AG09319 (cell line): ENCODE measurements around the gene RAP2A.

Experiments
- DNase-seq: peaks from one replicate; pipeline ENCODE4 v3.0.0-alpha.2; 2010; ENCODE audit warnings: low read depth; ENCODE audit errors: extremely low read depth
- TF ChIP-seq, protein P1 (sequence below): IDR thresholded peaks from 2 replicates; pipeline ENCODE4 v1.5.1; 2011; ENCODE audit warnings: low read depth, mild to moderate bottlenecking, inconsistent platforms, low read length, moderate library complexity

RAP2A gene

GRCh38 chr13:97502706-97503105 is 68.7 kb downstream of the RAP2A start:
- TF ChIP-seq, protein P1, sequence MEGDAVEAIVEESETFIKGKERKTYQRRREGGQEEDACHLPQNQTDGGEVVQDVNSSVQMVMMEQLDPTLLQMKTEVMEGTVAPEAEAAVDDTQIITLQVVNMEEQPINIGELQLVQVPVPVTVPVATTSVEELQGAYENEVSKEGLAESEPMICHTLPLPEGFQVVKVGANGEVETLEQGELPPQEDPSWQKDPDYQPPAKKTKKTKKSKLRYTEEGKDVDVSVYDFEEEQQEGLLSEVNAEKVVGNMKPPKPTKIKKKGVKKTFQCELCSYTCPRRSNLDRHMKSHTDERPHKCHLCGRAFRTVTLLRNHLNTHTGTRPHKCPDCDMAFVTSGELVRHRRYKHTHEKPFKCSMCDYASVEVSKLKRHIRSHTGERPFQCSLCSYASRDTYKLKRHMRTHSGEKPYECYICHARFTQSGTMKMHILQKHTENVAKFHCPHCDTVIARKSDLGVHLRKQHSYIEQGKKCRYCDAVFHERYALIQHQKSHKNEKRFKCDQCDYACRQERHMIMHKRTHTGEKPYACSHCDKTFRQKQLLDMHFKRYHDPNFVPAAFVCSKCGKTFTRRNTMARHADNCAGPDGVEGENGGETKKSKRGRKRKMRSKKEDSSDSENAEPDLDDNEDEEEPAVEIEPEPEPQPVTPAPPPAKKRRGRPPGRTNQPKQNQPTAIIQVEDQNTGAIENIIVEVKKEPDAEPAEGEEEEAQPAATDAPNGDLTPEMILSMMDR: no peak
- DNase-seq: no peak

GRCh38 chr13:97505017-97505416 is 71.0 kb downstream of the RAP2A start:
- TF ChIP-seq, protein P1: no peak
- DNase-seq: no peak

DNA sequence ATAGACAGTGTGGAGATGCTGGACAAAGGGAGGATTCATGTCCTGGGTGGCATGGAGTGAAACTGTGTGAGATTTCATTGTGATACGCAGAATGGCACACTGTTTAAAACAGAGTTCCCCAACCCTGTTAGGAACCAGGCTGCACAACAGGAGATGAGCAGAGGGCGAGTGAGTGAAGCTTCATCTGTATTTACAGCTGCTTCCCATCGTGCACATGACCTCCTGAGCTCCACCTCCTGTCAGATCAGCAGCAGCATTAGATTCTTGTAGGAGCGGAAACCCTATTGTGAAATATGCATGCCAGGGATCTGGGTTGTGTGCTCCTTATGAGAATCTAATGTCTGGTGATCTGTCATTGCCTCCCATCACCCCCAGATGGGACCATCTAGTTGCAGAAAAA is 72.5 kb downstream of the RAP2A start:
- TF ChIP-seq, protein P1: no peak; the same call in 1 of the 2 replicates
- DNase-seq: no peak

DNA sequence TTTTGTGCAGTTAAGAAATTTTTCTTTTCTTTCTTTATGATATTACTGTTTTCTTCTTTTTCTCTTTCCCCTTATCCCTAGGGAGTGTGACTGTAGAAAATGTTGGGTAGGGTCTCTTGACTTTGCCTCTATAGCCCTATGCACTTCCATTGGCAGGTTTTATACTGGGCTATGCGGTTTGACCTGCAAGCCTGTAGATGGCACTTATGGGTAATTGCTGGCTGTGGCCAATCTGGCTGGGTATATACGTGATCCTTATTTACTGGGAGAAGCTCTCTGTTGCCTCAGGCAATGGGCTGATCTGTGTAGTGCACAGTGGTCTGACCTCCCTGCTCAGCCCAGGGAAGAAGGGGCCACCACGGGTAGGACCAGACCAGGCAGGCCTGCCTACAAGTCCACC is 78.8 kb downstream of the RAP2A start:
- no peak for DNase-seq
- TF ChIP-seq, protein P1: no peak

DNA sequence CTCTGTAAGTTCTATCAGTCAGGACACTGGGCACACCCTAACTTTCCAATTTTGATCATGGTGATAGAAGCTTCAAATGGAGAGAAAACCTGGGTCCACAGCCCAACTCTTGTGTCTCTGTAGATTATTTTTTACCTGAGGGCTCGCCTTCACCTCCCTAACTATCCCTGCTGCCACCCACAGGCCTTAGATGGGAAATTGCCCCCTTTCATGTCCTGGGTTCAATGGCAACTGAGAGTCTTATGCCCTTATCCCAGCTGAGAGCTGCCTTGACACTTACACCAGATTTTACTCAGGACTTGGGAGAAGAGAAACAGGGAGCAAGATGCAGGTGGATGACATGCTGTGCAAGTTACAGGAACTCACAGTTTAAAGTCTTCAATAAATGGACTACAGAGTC is 81.7 kb downstream of the RAP2A start:
- TF ChIP-seq, protein P1: no peak
- DNase-seq: no peak

- TF ChIP-seq, protein P1: no peak
- no peak for DNase-seq
Observed at GRCh38 chr13:97517967-97518366, 84.0 kb downstream of the RAP2A start.
